DND-41 (cell line): ENCODE measurements around the gene TRPV6.

ENCODE experiments used
- ATAC-seq: fragments of 200-7000 bp; cut with Tn5 transposase; 3 replicates; pipeline ENCODE4 v1.9.1; 2021; ENCODE audit warnings: low read depth; ENCODE audit not compliant: insufficient read depth
- DNase-seq: peaks from one replicate; pipeline ENCODE4 v3.0.0-alpha.2; 2020
- H2AFZ ChIP-seq: 2 replicates; pipeline ENCODE4 v1.6.0; 2012; ENCODE audit warnings: low read depth, low read length
- H3K27ac ChIP-seq: 2 replicates; pipeline ENCODE4 v1.5.1; 2012; ENCODE audit warnings: low read length, inconsistent platforms
- H3K27me3 ChIP-seq: fragments of 200-600 bp; sonication (generic); 2 replicates; pipeline ENCODE4 v1.6.0; 2012; ENCODE audit warnings: low read length, mild to moderate bottlenecking, inconsistent platforms; ENCODE audit not compliant: insufficient read depth, poor library complexity
- H3K36me3 ChIP-seq: 2 replicates; pipeline ENCODE4 v1.5.1; 2012; ENCODE audit warnings: low read length, inconsistent platforms; ENCODE audit not compliant: insufficient read depth
- H3K4me1 ChIP-seq: 2 replicates; pipeline ENCODE4 v1.5.1; 2012; ENCODE audit warnings: mild to moderate bottlenecking, low read length; ENCODE audit not compliant: insufficient read depth
- H3K4me2 ChIP-seq: 2 replicates; pipeline ENCODE4 v1.6.0; 2012; ENCODE audit warnings: mild to moderate bottlenecking, moderate library complexity, low read length, inconsistent platforms; ENCODE audit not compliant: insufficient read depth
- H3K4me3 ChIP-seq, 2 experiments: fragments of 200-600 bp in 1 of 2; shearing (Covaris generic) in 1 of 2; 2 replicates each; pipeline ENCODE4 v1.5.1; 2012 to 2016; ENCODE audit warnings: inconsistent platforms in 2 of 2, low read length in 2 of 2, mild to moderate bottlenecking in 2 of 2, low read depth in 1 of 2, moderate library complexity in 1 of 2
- H3K79me2 ChIP-seq: 2 replicates; pipeline ENCODE4 v1.6.0; 2012; ENCODE audit warnings: low read length, inconsistent platforms; ENCODE audit not compliant: insufficient read depth
- H3K9ac ChIP-seq: 2 replicates; pipeline ENCODE4 v1.6.0; 2012; ENCODE audit warnings: low read depth, mild to moderate bottlenecking, inconsistent platforms, low read length, moderate library complexity
- H3K9me3 ChIP-seq: 2 replicates; pipeline ENCODE4 v1.5.1; 2012; ENCODE audit warnings: low read length, moderate library complexity, mild to moderate bottlenecking, inconsistent platforms; ENCODE audit not compliant: insufficient read depth, severe bottlenecking
- H4K20me1 ChIP-seq: 2 replicates; pipeline ENCODE4 v1.6.0; 2012; ENCODE audit warnings: low read length; ENCODE audit not compliant: insufficient read depth
- EZH2 ChIP-seq: IDR thresholded peaks from 3 replicates; pipeline ENCODE4 v1.6.1; 2012; ENCODE audit warnings: borderline replicate concordance, low read depth, mild to moderate bottlenecking, moderate library complexity, low read length, inconsistent platforms; ENCODE audit not compliant: severe bottlenecking
- TF ChIP-seq, protein P1 (sequence below): IDR thresholded peaks from 2 replicates; pipeline ENCODE4 v1.5.1; 2012; ENCODE audit warnings: borderline replicate concordance, low read length, moderate library complexity, mild to moderate bottlenecking; ENCODE audit not compliant: poor library complexity, severe bottlenecking; ENCODE audit errors: extremely low read depth

Gene TRPV6

DNA sequence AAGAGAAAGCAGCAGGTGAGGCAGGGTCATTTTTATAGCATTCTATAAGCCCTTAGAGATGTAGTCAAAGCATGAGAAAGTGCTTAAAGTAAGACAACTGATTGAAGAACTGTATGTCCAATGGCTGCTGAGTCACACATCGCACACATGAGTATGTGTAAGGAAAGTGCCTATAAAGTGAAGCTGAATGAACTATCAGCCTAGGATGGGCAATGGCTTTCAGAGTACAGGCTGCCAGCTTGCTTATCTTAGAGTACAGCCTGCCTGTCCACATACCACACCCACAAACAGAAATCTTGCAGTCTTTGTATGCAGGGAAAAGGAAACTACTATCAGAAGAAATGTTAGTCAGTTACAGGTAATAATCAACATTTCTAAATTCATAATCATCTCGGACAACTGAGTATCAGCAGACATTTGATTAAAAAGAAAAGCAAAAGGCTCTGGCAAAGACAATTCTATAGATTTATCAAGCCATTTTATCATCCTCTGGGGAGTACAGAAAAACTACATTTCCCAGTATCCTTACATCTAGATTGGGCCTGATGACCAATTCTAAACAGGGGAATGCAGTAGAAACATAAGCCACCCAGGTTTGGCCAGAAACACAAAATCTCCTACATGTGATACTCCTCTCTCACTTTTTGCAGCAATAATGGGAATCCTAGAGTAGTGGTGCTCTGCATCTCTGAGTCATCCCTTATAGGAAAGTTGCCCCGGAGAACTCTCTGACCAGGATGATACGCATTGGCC, 46.9 kb downstream of the TRPV6 start:
- no peaks in the 10 kb centered on the region for H3K27me3 ChIP-seq
- no peak overlapping the region for H3K9ac ChIP-seq
- TF ChIP-seq EZH2, result no peak
- TF ChIP-seq, protein P1, sequence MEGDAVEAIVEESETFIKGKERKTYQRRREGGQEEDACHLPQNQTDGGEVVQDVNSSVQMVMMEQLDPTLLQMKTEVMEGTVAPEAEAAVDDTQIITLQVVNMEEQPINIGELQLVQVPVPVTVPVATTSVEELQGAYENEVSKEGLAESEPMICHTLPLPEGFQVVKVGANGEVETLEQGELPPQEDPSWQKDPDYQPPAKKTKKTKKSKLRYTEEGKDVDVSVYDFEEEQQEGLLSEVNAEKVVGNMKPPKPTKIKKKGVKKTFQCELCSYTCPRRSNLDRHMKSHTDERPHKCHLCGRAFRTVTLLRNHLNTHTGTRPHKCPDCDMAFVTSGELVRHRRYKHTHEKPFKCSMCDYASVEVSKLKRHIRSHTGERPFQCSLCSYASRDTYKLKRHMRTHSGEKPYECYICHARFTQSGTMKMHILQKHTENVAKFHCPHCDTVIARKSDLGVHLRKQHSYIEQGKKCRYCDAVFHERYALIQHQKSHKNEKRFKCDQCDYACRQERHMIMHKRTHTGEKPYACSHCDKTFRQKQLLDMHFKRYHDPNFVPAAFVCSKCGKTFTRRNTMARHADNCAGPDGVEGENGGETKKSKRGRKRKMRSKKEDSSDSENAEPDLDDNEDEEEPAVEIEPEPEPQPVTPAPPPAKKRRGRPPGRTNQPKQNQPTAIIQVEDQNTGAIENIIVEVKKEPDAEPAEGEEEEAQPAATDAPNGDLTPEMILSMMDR, result no peak
- no peak overlapping the region for H3K27ac ChIP-seq
- H4K20me1 ChIP-seq, result no peaks in the 10 kb centered on the region
- ATAC-seq (no peak), DNase-seq (no peak)
- H2AFZ ChIP-seq, result no peak overlapping the region
- H3K4me3 ChIP-seq, result no peak overlapping the region
- H3K4me2 ChIP-seq, result no peak overlapping the region
- H3K79me2 ChIP-seq, result no peaks in the 10 kb centered on the region
- H3K9me3 ChIP-seq, result no peaks in the 10 kb centered on the region
- H3K4me1 ChIP-seq, result peaks cover 3% of the 10 kb centered on the region; the same call in 1 of the 2 replicates
- H3K36me3 ChIP-seq, result no peaks in the 10 kb centered on the region

DNA sequence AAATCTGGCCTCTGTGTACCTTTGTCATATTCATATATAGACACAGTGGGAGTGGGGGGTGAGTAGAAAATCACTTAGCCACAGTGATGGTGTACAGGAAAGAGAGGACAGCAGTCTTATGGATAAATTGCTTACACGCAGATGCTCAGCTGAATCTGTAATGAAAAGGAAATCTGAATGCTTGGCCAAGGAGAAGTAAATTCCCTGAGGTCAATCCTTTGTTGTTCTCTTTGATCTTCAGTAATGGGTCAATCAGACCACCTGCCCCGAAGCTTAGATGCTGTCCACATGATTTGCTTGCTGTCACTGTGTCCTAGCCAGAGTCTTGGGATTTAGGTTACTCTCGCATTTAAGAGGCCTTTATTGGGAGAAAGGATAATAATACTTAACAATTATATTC, 49.1 kb downstream of the TRPV6 start:
- no peak for TF ChIP-seq EZH2
- TF ChIP-seq, protein P1, result no peak
- H3K36me3 ChIP-seq, result no peaks in the 10 kb centered on the region
- no peak overlapping the region for H3K9ac ChIP-seq
- H3K27ac ChIP-seq, result no peak overlapping the region
- DNase-seq, result no peak
- H3K9me3 ChIP-seq, result no peaks in the 10 kb centered on the region
- H3K79me2 ChIP-seq, result no peaks in the 10 kb centered on the region
- no peak for ATAC-seq
- no peak overlapping the region for H3K4me2 ChIP-seq
- H3K27me3 ChIP-seq, result no peaks in the 10 kb centered on the region
- H3K4me1 ChIP-seq, result peaks cover 3% of the 10 kb centered on the region; the same call in 1 of the 2 replicates
- no peaks in the 10 kb centered on the region for H4K20me1 ChIP-seq
- no peak overlapping the region for H2AFZ ChIP-seq
- no peak overlapping the region for H3K4me3 ChIP-seq

DNA sequence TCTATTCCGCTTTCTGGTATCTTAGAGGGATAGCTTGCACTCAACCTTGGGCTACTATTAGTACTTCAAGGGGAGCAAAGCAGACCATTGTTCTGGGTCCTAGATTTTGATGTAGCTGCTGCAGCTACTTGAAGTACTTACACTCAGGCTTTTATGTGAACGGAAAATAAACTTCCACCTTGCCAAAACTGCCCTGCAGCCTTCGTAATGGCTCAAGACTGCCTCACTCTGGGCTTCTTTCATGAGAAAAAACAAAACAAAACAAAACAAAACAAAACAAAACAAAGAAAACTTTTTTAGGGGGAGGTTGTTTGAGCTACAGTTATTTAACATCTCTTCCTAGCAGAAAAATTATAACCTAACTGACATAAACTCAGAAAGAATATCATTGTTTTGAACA, 50.1 kb downstream of the TRPV6 start:
- no peak overlapping the region for H3K4me3 ChIP-seq
- no peak overlapping the region for H3K9ac ChIP-seq
- no peaks in the 10 kb centered on the region for H3K27me3 ChIP-seq
- H3K27ac ChIP-seq, result no peak overlapping the region
- H3K9me3 ChIP-seq, result no peaks in the 10 kb centered on the region
- peaks cover 3% of the 10 kb centered on the region; the same call in 1 of the 2 replicates for H3K4me1 ChIP-seq
- TF ChIP-seq, protein P1, result no peak
- TF ChIP-seq EZH2, result no peak
- H4K20me1 ChIP-seq, result no peaks in the 10 kb centered on the region
- H3K4me2 ChIP-seq, result no peak overlapping the region
- no peaks in the 10 kb centered on the region for H3K36me3 ChIP-seq
- no peak overlapping the region for H2AFZ ChIP-seq
- ATAC-seq, result no peak
- no peak for DNase-seq
- no peaks in the 10 kb centered on the region for H3K79me2 ChIP-seq
